HG02840 (cell line): Measurements from ENCODE around the gene SLC6A3.
"Not testable (repeated sequence)": the region's sequence is repeated elsewhere in the genome, so short reads cannot be mapped to it uniquely, and the experiment has no call there.

Source experiments
- ATAC-seq: cut with Tn5 transposase; IDR thresholded peaks from one replicate; pipeline ENCODE4 v1.9.1; 2021; ENCODE audit warnings: mild to moderate bottlenecking, moderate library complexity, moderate number of reproducible peaks; ENCODE audit not compliant: unreplicated experiment, low FRiP score

SLC6A3 gene

GRCh38 chr5:1376981-1377380 is 68.3 kb downstream of the SLC6A3 start:
- ATAC-seq: no peak

GRCh38 chr5:1375871-1376810 is 69.1 kb downstream of the SLC6A3 start:
- ATAC-seq: no peak

GRCh38 chr5:1374679-1375055 is 70.6 kb downstream of the SLC6A3 start:
- ATAC-seq: no peak

- no peak for ATAC-seq
Observed at GRCh38 chr5:1374030-1374678, 71.1 kb downstream of the SLC6A3 start.

GRCh38 chr5:1371972-1372342 is 73.3 kb downstream of the SLC6A3 start:
- ATAC-seq: not testable (repeated sequence)

GRCh38 chr5:1371218-1371971 is 73.8 kb downstream of the SLC6A3 start:
- ATAC-seq: no peak

- no peak for ATAC-seq
Observed at GRCh38 chr5:1370006-1370405, 75.2 kb downstream of the SLC6A3 start.

- ATAC-seq: no peak
Observed at GRCh38 chr5:1368756-1369155, 76.5 kb downstream of the SLC6A3 start.

GRCh38 chr5:1368236-1368635 is 77.0 kb downstream of the SLC6A3 start:
- ATAC-seq: no peak

GRCh38 chr5:1367149-1367548 is 78.1 kb downstream of the SLC6A3 start:
- ATAC-seq: no peak

- no peak for ATAC-seq
Observed at GRCh38 chr5:1366514-1366913, 78.7 kb downstream of the SLC6A3 start.

GRCh38 chr5:1364211-1364610 is 81.0 kb downstream of the SLC6A3 start:
- no peak for ATAC-seq

- no peak for ATAC-seq
Observed at GRCh38 chr5:1363581-1363980, 81.7 kb downstream of the SLC6A3 start.

- no peak for ATAC-seq
Observed at GRCh38 chr5:1363160-1363559, 82.1 kb downstream of the SLC6A3 start.

- ATAC-seq: no peak
Observed at GRCh38 chr5:1362242-1363015, 82.8 kb downstream of the SLC6A3 start.

GRCh38 chr5:1360861-1361260 is 84.4 kb downstream of the SLC6A3 start:
- no peak for ATAC-seq

- ATAC-seq: not testable (repeated sequence)
Observed at GRCh38 chr5:1360367-1360766, 84.9 kb downstream of the SLC6A3 start.

- no peak for ATAC-seq
Observed at GRCh38 chr5:1359713-1360112, 85.5 kb downstream of the SLC6A3 start.

GRCh38 chr5:1359031-1359645 is 86.1 kb downstream of the SLC6A3 start:
- ATAC-seq: no peak

GRCh38 chr5:1358726-1359025 is 86.6 kb downstream of the SLC6A3 start:
- no peak for ATAC-seq
